Small intestine (tissue), 7 donors: Measurements from ENCODE around the gene SLCO3A1. TPM values are rescaled to one million over a fixed set of nuclear protein-coding genes. Genes with fewer than 3 reads are reported as not detected.

Source experiments
- DNase-seq, 2 donors: peaks; one replicate each; pipeline versions ENCODE4 v3.0.0 to v3.0.0-alpha.2; 2013
- FAIRE-seq: peaks from 2 replicates; lab custom pipeline; 2012; peaks lifted over from hg19 to GRCh38; lab: Jason Lieb, UNC
- H3K27ac ChIP-seq, 3 donors: one replicate each; pipeline ENCODE4 v1.5.1; 2013; ENCODE audit warnings: low read length in 2 of 3, mild to moderate bottlenecking in 2 of 3, control low read depth in 1 of 3, inconsistent platforms in 1 of 3, low read depth in 1 of 3, moderate library complexity in 1 of 3
- H3K27me3 ChIP-seq, 3 donors: one replicate each; pipeline ENCODE4 v1.6.1; 2013; ENCODE audit warnings: low read length in 3 of 3, inconsistent platforms in 1 of 3; ENCODE audit not compliant: control insufficient read depth in 3 of 3, insufficient read depth in 3 of 3
- H3K36me3 ChIP-seq, 3 donors: one replicate each; pipeline ENCODE4 v1.6.1; 2013; ENCODE audit warnings: low read length in 3 of 3, inconsistent platforms in 1 of 3, low read depth in 1 of 3, mild to moderate bottlenecking in 1 of 3, moderate library complexity in 1 of 3; ENCODE audit not compliant: control insufficient read depth in 3 of 3, insufficient read depth in 2 of 3
- H3K4me1 ChIP-seq, 3 donors: one replicate each; pipeline ENCODE4 v1.6.1; 2013; ENCODE audit warnings: low read length in 2 of 3, inconsistent platforms in 1 of 3, low read depth in 1 of 3, mild to moderate bottlenecking in 1 of 3, moderate library complexity in 1 of 3; ENCODE audit not compliant: control insufficient read depth in 3 of 3, insufficient read depth in 2 of 3
- H3K4me3 ChIP-seq, 3 donors: one replicate each; pipeline ENCODE4 v1.5.1; 2013; ENCODE audit warnings: low read length in 3 of 3, control low read depth in 1 of 3, inconsistent platforms in 1 of 3, low read depth in 1 of 3, mild to moderate bottlenecking in 1 of 3, moderate library complexity in 1 of 3
- H3K9me3 ChIP-seq, 2 donors: one replicate each; pipeline ENCODE4 v1.6.1; 2013; ENCODE audit warnings: low read depth in 1 of 2, low read length in 1 of 2; ENCODE audit not compliant: control insufficient read depth in 2 of 2, insufficient read depth in 1 of 2
- WGBS, 3 donors: extraction: QIAGEN DNeasy Blood & Tissue Kit; methylation state at CpG; one replicate each; pipeline ENCODE4 v1.1.7; 2013; 5-methylcytosine and 5-hydroxymethylcytosine counted together
- polyA plus RNA-seq, 4 donors: library from polyadenylated mRNA; stranded (reverse) in 3 of 4; unstranded in 1 of 4; fragments of 200-250 nt in 3 of 4; fragments of 120-200 nt in 1 of 4; gene quantifications; one replicate each; pipeline versions ENCODE4 v1.2.1 to v1.2.3, GENCODE V29; 2013
- donor health status: healthy with polysubstance abuse.
- donor health status: control.
- donor health status: control.
- donor health status: Bipolar disorder and iron deficiency.
- donor health status: healthy.

The SLCO3A1 gene
- polyA plus RNA-seq, 4 donors: 0.89 to 4.4 (median 2.6) TPM

- DNase-seq (peak in 1 of 2 donors; percentile 16), FAIRE-seq (no peak)
- 77 to 93% (median 79%) methylated on average over 13 of the region's 13 CpGs for WGBS, 3 donors
- Histone ChIP-seq H3K4me1 (peaks cover 0 to 3% (median 0%) of the 10 kb centered on the region in 3 donors), H3K4me3 (no peak overlapping the region), H3K9me3 (no peaks in the 10 kb centered on the region), H3K27ac (no peak overlapping the region), H3K36me3 (no peaks in the 10 kb centered on the region), H3K27me3 (no peaks in the 10 kb centered on the region)
Observed at GRCh38 chr15:92018535-92019239, 165.2 kb downstream of the SLCO3A1 start.

- H3K27me3 ChIP-seq: no peaks in the 10 kb centered on the region
- no peaks in the 10 kb centered on the region for H3K9me3 ChIP-seq
- no peak overlapping the region for H3K4me3 ChIP-seq
- no peak overlapping the region for H3K27ac ChIP-seq
- H3K4me1 ChIP-seq: peaks cover 0 to 3% (median 0%) of the 10 kb centered on the region in 3 donors
- DNase-seq (no peak), FAIRE-seq (no peak)
- H3K36me3 ChIP-seq: no peaks in the 10 kb centered on the region
- WGBS, 3 donors: 84 to 95% (median 87%) methylated on average over 7 of the region's 7 CpGs
Observed at GRCh38 chr15:92019706-92020105, 166.2 kb downstream of the SLCO3A1 start.

GRCh38 chr15:92020207-92020606 lies 166.7 kb downstream of the SLCO3A1 start:
- Histone ChIP-seq H3K9me3 (no peaks in the 10 kb centered on the region), H3K4me1 (peaks cover 0 to 3% (median 0%) of the 10 kb centered on the region in 3 donors), H3K36me3 (no peaks in the 10 kb centered on the region), H3K27ac (no peak overlapping the region), H3K27me3 (no peaks in the 10 kb centered on the region), H3K4me3 (no peak overlapping the region)
- DNase-seq (no peak), FAIRE-seq (no peak)
- WGBS, 3 donors: 76 to 97% (median 94%) methylated on average over 2 of the region's 2 CpGs

GRCh38 chr15:92020804-92021203 lies 167.3 kb downstream of the SLCO3A1 start:
- DNase-seq (no peak), FAIRE-seq (no peak)
- Histone ChIP-seq H3K36me3 (no peaks in the 10 kb centered on the region), H3K27me3 (no peaks in the 10 kb centered on the region), H3K27ac (no peak overlapping the region), H3K4me3 (no peak overlapping the region), H3K9me3 (no peaks in the 10 kb centered on the region), H3K4me1 (peaks cover 0 to 3% (median 0%) of the 10 kb centered on the region in 3 donors)
- WGBS, 3 donors: 82 to 98% (median 85%) methylated on average over 3 of the region's 3 CpGs

GRCh38 chr15:92021792-92022191 lies 168.3 kb downstream of the SLCO3A1 start:
- Histone ChIP-seq H3K36me3 (no peaks in the 10 kb centered on the region), H3K4me3 (no peak overlapping the region), H3K27me3 (no peaks in the 10 kb centered on the region), H3K9me3 (no peaks in the 10 kb centered on the region), H3K27ac (no peak overlapping the region), H3K4me1 (peaks cover 0 to 3% (median 0%) of the 10 kb centered on the region in 3 donors)
- DNase-seq (peak in 1 of 2 donors; percentile 4), FAIRE-seq (no peak)
- 35 to 62% (median 51%) methylated on average over 5 of the region's 5 CpGs for WGBS, 3 donors

- H3K9me3 ChIP-seq: no peaks in the 10 kb centered on the region
- 80 to 82% (median 80%) methylated on average over 1 of the region's 1 CpG for WGBS, 3 donors
- no peak for FAIRE-seq
Observed at GRCh38 chr15:92023965-92024364, 170.5 kb downstream of the SLCO3A1 start.

GRCh38 chr15:92025706-92026270 lies 172.3 kb downstream of the SLCO3A1 start:
- no peak overlapping the region for H3K27ac ChIP-seq
- no peaks in the 10 kb centered on the region for H3K36me3 ChIP-seq
- peak in 1 of 2 donors; percentile 56 for DNase-seq
- no peaks in the 10 kb centered on the region for H3K27me3 ChIP-seq
- no peak for FAIRE-seq
- peaks cover 0 to 5% (median 2%) of the 10 kb centered on the region in 3 donors for H3K4me1 ChIP-seq
- no peak overlapping the region for H3K4me3 ChIP-seq
- WGBS, 3 donors: 50 to 76% (median 62%) methylated on average over 10 of the region's 10 CpGs
- H3K9me3 ChIP-seq: no peaks in the 10 kb centered on the region

More at GRCh38 chr15:92023965-92024364, 170.5 kb downstream of the SLCO3A1 start:
- Histone ChIP-seq H3K4me1 (peaks cover 0 to 5% (median 0%) of the 10 kb centered on the region in 3 donors), H3K4me3 (no peak overlapping the region), H3K36me3 (no peaks in the 10 kb centered on the region), H3K27ac (no peak overlapping the region), H3K27me3 (no peaks in the 10 kb centered on the region)
- no peak for DNase-seq

GRCh38 chr15:92028389-92028724 lies 174.8 kb downstream of the SLCO3A1 start:
- Histone ChIP-seq H3K9me3 (no peaks in the 10 kb centered on the region), H3K36me3 (no peaks in the 10 kb centered on the region), H3K27ac (peak overlapping the region in 1 of 3 donors; percentile 14), H3K27me3 (no peaks in the 10 kb centered on the region), H3K4me1 (peaks cover 0 to 3% (median 2%) of the 10 kb centered on the region in 3 donors), H3K4me3 (no peak overlapping the region)
- FAIRE-seq: no peak
- WGBS, 3 donors: 63 to 89% (median 83%) methylated on average over 4 of the region's 4 CpGs
- DNase-seq: no peak
